Cardiac muscle cell (in vitro differentiated cells and primary cell): ENCODE measurements around the gene AVPR1B. TPM values are rescaled to one million over a fixed set of nuclear protein-coding genes. Genes with fewer than 3 reads are reported as not detected.

ENCODE experiments used
- DNase-seq, 2 donors: peaks; one replicate each; pipeline versions ENCODE4 v3.0.0 to v3.0.0-alpha.2; 2010 to 2017; ENCODE audit warnings: low read depth in 1 of 2, low spot score in 1 of 2
- H3K27ac ChIP-seq: fragments of 200-600 bp; sonication (generic); 2 replicates; pipeline ENCODE4 v1.5.1; 2016
- H3K27me3 ChIP-seq: fragments of 200-600 bp; sonication (generic); 2 replicates; pipeline ENCODE4 v1.6.0; 2016; ENCODE audit warnings: control low read depth
- H3K36me3 ChIP-seq: fragments of 200-600 bp; sonication (generic); 2 replicates; pipeline ENCODE4 v1.5.1; 2016; ENCODE audit warnings: control low read depth
- H3K4me1 ChIP-seq: fragments of 200-600 bp; sonication (generic); 2 replicates; pipeline ENCODE4 v1.8.1; 2017; ENCODE audit warnings: low read depth, mild to moderate bottlenecking, mixed run types
- H3K4me3 ChIP-seq: fragments of 200-600 bp; sonication (generic); 2 replicates; pipeline ENCODE4 v1.5.1; 2016; ENCODE audit warnings: mild to moderate bottlenecking
- H3K9me3 ChIP-seq: fragments of 200-600 bp; sonication (generic); 2 replicates; pipeline ENCODE4 v1.5.1; 2017; ENCODE audit warnings: low read depth, mild to moderate bottlenecking, control low read depth
- polyA plus RNA-seq: library from polyadenylated mRNA; unstranded; fragments of >200 nt; fragmentation: Nextera tagmentation; extraction: Ambion mirVana; gene quantifications from 2 replicates; pipeline ENCODE4 v1.2.1, GENCODE V29; 2016
- total RNA-seq: library from RNA; depleted of rRNA; stranded (reverse); fragments of >200 nt; gene quantifications from 2 replicates; pipeline ENCODE4 v1.2.3, GENCODE V29; 2016
- TF ChIP-seq, protein P1 (sequence below): IDR thresholded peaks from 2 replicates; pipeline ENCODE4 v1.5.1; 2012; ENCODE audit warnings: low read depth, mild to moderate bottlenecking, low read length

Gene AVPR1B
- total and polyA plus RNA-seq, 2 experiments from 2014 or later: 0.10 to 2.3 TPM

GRCh38 chr1:206142011-206142410 lies 24.8 kb upstream of the AVPR1B start:
- H3K4me3 ChIP-seq: no peak overlapping the region
- H3K4me1 ChIP-seq: no peaks in the 10 kb centered on the region
- DNase-seq: no peak
- TF ChIP-seq, protein P1, sequence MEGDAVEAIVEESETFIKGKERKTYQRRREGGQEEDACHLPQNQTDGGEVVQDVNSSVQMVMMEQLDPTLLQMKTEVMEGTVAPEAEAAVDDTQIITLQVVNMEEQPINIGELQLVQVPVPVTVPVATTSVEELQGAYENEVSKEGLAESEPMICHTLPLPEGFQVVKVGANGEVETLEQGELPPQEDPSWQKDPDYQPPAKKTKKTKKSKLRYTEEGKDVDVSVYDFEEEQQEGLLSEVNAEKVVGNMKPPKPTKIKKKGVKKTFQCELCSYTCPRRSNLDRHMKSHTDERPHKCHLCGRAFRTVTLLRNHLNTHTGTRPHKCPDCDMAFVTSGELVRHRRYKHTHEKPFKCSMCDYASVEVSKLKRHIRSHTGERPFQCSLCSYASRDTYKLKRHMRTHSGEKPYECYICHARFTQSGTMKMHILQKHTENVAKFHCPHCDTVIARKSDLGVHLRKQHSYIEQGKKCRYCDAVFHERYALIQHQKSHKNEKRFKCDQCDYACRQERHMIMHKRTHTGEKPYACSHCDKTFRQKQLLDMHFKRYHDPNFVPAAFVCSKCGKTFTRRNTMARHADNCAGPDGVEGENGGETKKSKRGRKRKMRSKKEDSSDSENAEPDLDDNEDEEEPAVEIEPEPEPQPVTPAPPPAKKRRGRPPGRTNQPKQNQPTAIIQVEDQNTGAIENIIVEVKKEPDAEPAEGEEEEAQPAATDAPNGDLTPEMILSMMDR: no peak
- H3K36me3 ChIP-seq: no peaks in the 10 kb centered on the region
- no peak overlapping the region for H3K27ac ChIP-seq
- no peaks in the 10 kb centered on the region for H3K9me3 ChIP-seq
- H3K27me3 ChIP-seq: no peaks in the 10 kb centered on the region

DNA sequence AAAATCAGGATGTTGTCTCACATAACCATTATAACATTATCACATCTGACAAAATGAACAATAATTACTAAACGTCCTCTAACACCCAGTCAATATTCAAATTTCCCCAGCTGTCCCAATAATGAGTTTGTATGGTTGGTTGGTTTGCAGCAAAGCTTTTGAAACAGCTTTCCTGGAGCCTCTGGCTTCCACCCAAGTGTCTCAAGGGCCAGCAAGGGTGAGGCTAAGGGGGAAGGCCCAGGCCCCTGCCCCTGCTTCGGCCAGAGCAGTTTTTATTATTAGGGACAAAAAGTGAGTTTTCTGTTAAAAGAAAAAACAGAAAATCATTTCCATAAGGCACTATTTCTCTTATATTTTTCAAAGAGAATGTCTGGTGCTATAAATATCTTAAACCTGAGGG lies 19.1 kb upstream of the AVPR1B start:
- no peaks in the 10 kb centered on the region for H3K27me3 ChIP-seq
- TF ChIP-seq, protein P1: no peak
- no peak for DNase-seq
- no peak overlapping the region for H3K27ac ChIP-seq
- no peaks in the 10 kb centered on the region for H3K9me3 ChIP-seq
- no peaks in the 10 kb centered on the region for H3K4me1 ChIP-seq
- H3K36me3 ChIP-seq: no peaks in the 10 kb centered on the region
- no peak overlapping the region for H3K4me3 ChIP-seq

DNA sequence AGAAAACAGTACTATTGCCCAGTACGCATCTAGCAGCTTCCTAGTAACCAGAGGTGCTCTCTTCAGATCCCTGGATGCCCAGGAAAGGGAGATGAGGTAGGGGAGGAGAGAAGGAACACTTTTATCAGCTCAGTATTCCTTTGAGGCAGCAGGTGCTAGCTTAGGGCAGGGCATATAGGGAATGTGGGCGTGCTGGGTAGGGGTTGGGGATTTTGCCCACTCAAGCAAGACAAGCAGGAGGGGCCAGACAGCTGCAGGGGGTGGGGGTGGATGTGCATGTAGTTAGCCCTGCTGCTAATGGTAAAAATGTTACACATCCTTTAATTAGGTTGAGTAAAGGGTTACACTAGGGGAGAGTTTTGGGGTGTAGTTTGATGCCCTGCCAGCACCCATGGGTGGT lies 18.1 kb upstream of the AVPR1B start:
- DNase-seq: no peak
- H3K4me1 ChIP-seq: no peaks in the 10 kb centered on the region

DNA sequence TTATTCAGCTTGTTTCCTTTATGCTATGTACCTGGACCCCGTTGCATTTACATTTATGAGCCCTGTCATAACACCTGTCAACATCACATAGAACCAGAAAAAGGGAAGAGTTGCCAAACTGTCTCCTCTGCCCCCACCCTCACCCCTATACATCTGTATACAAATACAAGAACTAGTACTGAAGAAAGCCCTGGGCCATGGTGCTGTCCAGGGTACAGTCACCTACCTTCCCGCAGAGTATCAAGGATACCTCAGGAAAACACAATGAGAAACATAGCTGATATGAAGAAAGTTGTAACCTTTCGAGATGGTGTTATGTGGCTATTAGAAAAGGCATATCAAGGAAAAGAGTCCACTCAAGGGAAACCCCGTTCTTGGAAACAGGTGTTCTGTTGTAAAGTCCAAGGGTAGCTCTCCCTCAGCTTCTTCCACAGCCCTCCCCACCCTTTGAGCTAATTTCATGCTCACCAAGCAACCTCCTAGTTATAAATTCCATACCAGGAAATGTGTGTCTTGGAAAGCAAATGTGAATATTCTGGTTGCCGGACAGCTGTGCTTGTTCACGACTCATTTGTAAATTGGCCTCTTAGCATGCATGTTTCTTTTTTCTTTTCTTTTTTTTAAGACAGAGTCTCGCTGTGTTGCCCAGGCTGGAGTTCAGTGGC lies 16.7 kb upstream of the AVPR1B start:
- Histone ChIP-seq H3K27me3 (no peaks in the 10 kb centered on the region), H3K27ac (no peak overlapping the region), H3K9me3 (no peaks in the 10 kb centered on the region), H3K4me1 (no peaks in the 10 kb centered on the region), H3K4me3 (no peak overlapping the region), H3K36me3 (no peaks in the 10 kb centered on the region)
- peak in 1 of 2 donors; percentile 36 for DNase-seq
- TF ChIP-seq, protein P1: no peak

More for the DNA sequence above, 18.1 kb upstream of the AVPR1B start:
- H3K9me3 ChIP-seq: no peaks in the 10 kb centered on the region
- no peak overlapping the region for H3K27ac ChIP-seq
- no peaks in the 10 kb centered on the region for H3K36me3 ChIP-seq
- TF ChIP-seq, protein P1: no peak
- no peaks in the 10 kb centered on the region for H3K27me3 ChIP-seq
- H3K4me3 ChIP-seq: no peak overlapping the region

DNA sequence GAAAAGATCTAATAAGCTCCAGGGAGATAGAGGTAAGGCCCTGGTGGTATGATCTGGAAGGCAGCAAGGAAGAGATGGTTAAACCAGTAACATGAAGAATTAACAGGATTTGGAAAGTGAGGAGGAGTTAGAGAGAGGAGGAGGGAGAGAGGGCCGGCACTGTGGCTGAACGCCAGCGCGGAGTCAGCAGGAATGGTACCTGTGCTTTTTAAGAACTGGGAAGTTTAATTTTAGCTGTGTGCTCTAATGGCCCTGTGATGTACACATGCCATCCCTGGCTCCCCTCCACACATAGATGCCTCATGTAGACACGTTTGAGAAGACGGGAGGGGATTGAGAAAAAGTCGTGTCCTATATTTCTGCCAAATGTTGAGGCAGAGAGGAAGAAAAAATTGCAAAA lies 13.8 kb upstream of the AVPR1B start:
- no peaks in the 10 kb centered on the region for H3K36me3 ChIP-seq
- no peaks in the 10 kb centered on the region for H3K9me3 ChIP-seq
- TF ChIP-seq, protein P1: no peak
- H3K4me3 ChIP-seq: no peak overlapping the region
- no peaks in the 10 kb centered on the region for H3K27me3 ChIP-seq
- H3K4me1 ChIP-seq: no peaks in the 10 kb centered on the region
- no peak for DNase-seq
- H3K27ac ChIP-seq: no peak overlapping the region
